IMR-90 (cell line): ENCODE measurements around the gene LLGL2. TPM values are rescaled to one million over a fixed set of nuclear protein-coding genes. Genes with fewer than 3 reads are reported as not detected.

ENCODE experiments used
- ATAC-seq: fragments of 200-7000 bp; cut with Tn5 transposase; 2 replicates; pipeline ENCODE4 v1.9.1; 2020; ENCODE audit warnings: low read depth, mild to moderate bottlenecking, moderate library complexity
- BruUV-seq: library from RNA; stranded (reverse); fragments of 400-500 nt; replicated peaks from 2 replicates; lab custom pipeline; 2021; lab: Mats Ljungman, UMichigan
- CTCF ChIA-PET: fragments of 300-600 bp; formaldehyde crosslinking; extraction: SDS; loops from one replicate; lab custom pipeline; 2021; ENCODE audit warnings: antibody characterized with exemption; lab: Yijun Ruan, JAX
- POLR2A ChIA-PET: fragments of 300-600 bp; sonication (Branson Sonifier 250); formaldehyde crosslinking; loops from one replicate; lab custom pipeline; 2022; ENCODE audit warnings: antibody characterized with exemption; ENCODE audit not compliant: unreplicated experiment; lab: Charles Lee
- DNase-seq: peaks from one replicate; pipeline ENCODE4 v3.0.0; 2013
- H2AFZ ChIP-seq: replicated peaks from 2 replicates; pipeline ENCODE3; 2013; ENCODE audit warnings: low read length, mild to moderate bottlenecking; ENCODE audit not compliant: poor library complexity
- H2AK5ac ChIP-seq: 2 replicates; pipeline ENCODE4 v1.6.1; 2013; ENCODE audit warnings: low read depth, low read length, inconsistent platforms
- H2AK9ac ChIP-seq: replicated peaks from 2 replicates; pipeline ENCODE3; 2013; ENCODE audit warnings: mild to moderate bottlenecking, low read depth, low read length, moderate library complexity; ENCODE audit not compliant: poor library complexity
- H2BK120ac ChIP-seq: 2 replicates; pipeline ENCODE4 v1.6.1; 2013; ENCODE audit warnings: low read depth, low read length, inconsistent platforms
- H2BK15ac ChIP-seq: 3 replicates; pipeline ENCODE4 v1.6.1; 2013; ENCODE audit warnings: low read depth, low read length, inconsistent platforms
- H2BK20ac ChIP-seq: 2 replicates; pipeline ENCODE4 v1.6.1; 2013; ENCODE audit warnings: low read depth, mild to moderate bottlenecking, inconsistent platforms, low read length, moderate library complexity
- H2BK5ac ChIP-seq: 2 replicates; pipeline ENCODE4 v1.6.1; 2013; ENCODE audit warnings: mild to moderate bottlenecking, low read depth, low read length, inconsistent platforms; ENCODE audit not compliant: poor library complexity, severe bottlenecking
- H3K14ac ChIP-seq: replicated peaks from 2 replicates; pipeline ENCODE4 v1.6.1; 2013; ENCODE audit warnings: low read depth, low read length, inconsistent platforms
- H3K18ac ChIP-seq: 2 replicates; pipeline ENCODE4 v1.6.1; 2013; ENCODE audit warnings: low read depth, low read length, control low read depth
- H3K23ac ChIP-seq: 2 replicates; pipeline ENCODE4 v1.6.1; 2013; ENCODE audit warnings: low read depth, low read length, inconsistent platforms
- H3K27ac ChIP-seq: 2 replicates; pipeline ENCODE4 v1.5.1; 2013; ENCODE audit warnings: mild to moderate bottlenecking, control low read depth, low read length; ENCODE audit not compliant: insufficient read depth
- H3K27me3 ChIP-seq: 2 replicates; pipeline ENCODE4 v1.6.1; 2013; ENCODE audit warnings: low read length; ENCODE audit not compliant: control insufficient read depth, insufficient read depth
- H3K36me3 ChIP-seq: 2 replicates; pipeline ENCODE4 v1.6.1; 2013; ENCODE audit warnings: low read length, mixed read lengths; ENCODE audit not compliant: control insufficient read depth, insufficient read depth
- H3K4ac ChIP-seq: 2 replicates; pipeline ENCODE4 v1.6.1; 2013; ENCODE audit warnings: low read depth, low read length, inconsistent platforms
- H3K4me1 ChIP-seq: 2 replicates; pipeline ENCODE4 v1.6.1; 2013; ENCODE audit warnings: low read length, mixed read lengths; ENCODE audit not compliant: control insufficient read depth, insufficient read depth
- H3K4me2 ChIP-seq: 2 replicates; pipeline ENCODE4 v1.6.1; 2013; ENCODE audit warnings: low read depth, mild to moderate bottlenecking, control low read depth, low read length, moderate library complexity
- H3K4me3 ChIP-seq: 2 replicates; pipeline ENCODE4 v1.5.1; 2013; ENCODE audit warnings: low read depth, mild to moderate bottlenecking, control low read depth, low read length, moderate library complexity; ENCODE audit not compliant: insufficient read depth
- H3K56ac ChIP-seq: 2 replicates; pipeline ENCODE4 v1.6.1; 2013; ENCODE audit warnings: low read length, inconsistent platforms; ENCODE audit not compliant: insufficient read depth; ENCODE audit errors: extremely low read depth
- H3K79me1 ChIP-seq, 2 experiments: 2 replicates each; pipeline ENCODE4 v1.6.1; 2013; ENCODE audit warnings: low read length in 2 of 2, inconsistent platforms in 1 of 2, low read depth in 1 of 2
- H3K9ac ChIP-seq: 2 replicates; pipeline ENCODE4 v1.6.1; 2013; ENCODE audit warnings: low read depth, low read length, control low read depth
- H3K9me1 ChIP-seq: 2 replicates; pipeline ENCODE4 v1.6.1; 2013; ENCODE audit warnings: low read length, inconsistent platforms; ENCODE audit not compliant: insufficient read depth
- H3K9me3 ChIP-seq: 2 replicates; pipeline ENCODE4 v1.6.1; 2013; ENCODE audit warnings: low read length; ENCODE audit not compliant: control insufficient read depth, insufficient read depth
- H4K20me1 ChIP-seq: 2 replicates; pipeline ENCODE4 v1.6.1; 2013; ENCODE audit warnings: low read length, inconsistent platforms; ENCODE audit not compliant: insufficient read depth
- H4K5ac ChIP-seq: 2 replicates; pipeline ENCODE4 v1.6.1; 2013; ENCODE audit warnings: mild to moderate bottlenecking, low read depth, low read length, control low read depth
- H4K8ac ChIP-seq, 2 experiments: 2 replicates each; pipeline ENCODE4 v1.6.1; 2013; ENCODE audit warnings: low read depth in 2 of 2, low read length in 2 of 2, control low read depth in 1 of 2, inconsistent platforms in 1 of 2
- H4K91ac ChIP-seq: 2 replicates; pipeline ENCODE4 v1.6.1; 2013; ENCODE audit warnings: low read depth, low read length, inconsistent platforms; ENCODE audit not compliant: insufficient read depth
- BHLHE40 ChIP-seq: fragments of 150-350 bp; IDR thresholded peaks from 2 replicates; pipeline ENCODE4 v1.6.1; 2016; ENCODE audit warnings: mild to moderate bottlenecking, low read depth, low read length
- MAFK ChIP-seq: IDR thresholded peaks from 2 replicates; pipeline ENCODE4 v1.6.1; 2012; ENCODE audit warnings: low read depth, low read length, improper control_type of control experiment
- RAD21 ChIP-seq: IDR thresholded peaks from 2 replicates; pipeline ENCODE4 v1.6.1; 2012; ENCODE audit warnings: low read length, improper control_type of control experiment
- WGBS, 2 experiments: methylation state at CpG; one replicate each; pipeline versions ENCODE4 v1.1.5 to v1.1.7; 2013; ENCODE audit warnings: missing lambda C conversion rate in 2 of 2; ENCODE audit not compliant: insufficient read length in 1 of 2; ENCODE audit errors: extremely low coverage in 2 of 2; 5-methylcytosine and 5-hydroxymethylcytosine counted together
- dilution Hi-C: fragments of 300-500 bp; cut with HindIII; formaldehyde crosslinking; loops from one replicate; pipeline ENCODE4 v1.14.3; 2018; ENCODE audit warnings: low sequenced_read_pairs; ENCODE audit not compliant: unreplicated experiment
- in situ Hi-C: fragments of 300-500 bp; cut with MboI; formaldehyde crosslinking; loops from 3 replicates; pipeline ENCODE4 v1.14.3; 2019; ENCODE audit warnings: low sequenced_read_pairs, inconsistent platforms, mixed read lengths
- intact Hi-C: fragments of 100-400 bp; cut with micrococcal nuclease; formaldehyde crosslinking; loops from 2 replicates; pipeline ENCODE4 v1.10.0; 2022
- polyA plus RNA-seq, 3 experiments: library from polyadenylated mRNA; depleted of rRNA; stranded (reverse); fragments of >200 nt; gene quantifications; 2 replicates each; pipeline ENCODE4 v1.2.3, GENCODE V29; 2012; ENCODE audit warnings: low replicate concordance in 1 of 3
- total RNA-seq: library from RNA; depleted of rRNA; stranded (reverse); fragments of >200 nt; gene quantifications from 2 replicates; pipeline ENCODE4 v1.2.3, GENCODE V29; 2012
- TF ChIP-seq, protein P1 (sequence below): conservative IDR thresholded peaks from 2 replicates; pipeline ENCODE4 v1.5.1; 2012; ENCODE audit warnings: mild to moderate bottlenecking, low read depth, low read length, improper control_type of control experiment
- TF ChIP-seq, protein P2 (sequence below): fragments of 150-350 bp; IDR thresholded peaks from 2 replicates; pipeline ENCODE4 v1.6.1; 2017; ENCODE audit warnings: mild to moderate bottlenecking, antibody characterized with exemption, low read length, low read depth

The LLGL2 gene
- total and polyA plus RNA-seq, 2 of the 4 experiments (the other 2 are of a cell fraction) = 0.54 to 0.72 TPM

DNA sequence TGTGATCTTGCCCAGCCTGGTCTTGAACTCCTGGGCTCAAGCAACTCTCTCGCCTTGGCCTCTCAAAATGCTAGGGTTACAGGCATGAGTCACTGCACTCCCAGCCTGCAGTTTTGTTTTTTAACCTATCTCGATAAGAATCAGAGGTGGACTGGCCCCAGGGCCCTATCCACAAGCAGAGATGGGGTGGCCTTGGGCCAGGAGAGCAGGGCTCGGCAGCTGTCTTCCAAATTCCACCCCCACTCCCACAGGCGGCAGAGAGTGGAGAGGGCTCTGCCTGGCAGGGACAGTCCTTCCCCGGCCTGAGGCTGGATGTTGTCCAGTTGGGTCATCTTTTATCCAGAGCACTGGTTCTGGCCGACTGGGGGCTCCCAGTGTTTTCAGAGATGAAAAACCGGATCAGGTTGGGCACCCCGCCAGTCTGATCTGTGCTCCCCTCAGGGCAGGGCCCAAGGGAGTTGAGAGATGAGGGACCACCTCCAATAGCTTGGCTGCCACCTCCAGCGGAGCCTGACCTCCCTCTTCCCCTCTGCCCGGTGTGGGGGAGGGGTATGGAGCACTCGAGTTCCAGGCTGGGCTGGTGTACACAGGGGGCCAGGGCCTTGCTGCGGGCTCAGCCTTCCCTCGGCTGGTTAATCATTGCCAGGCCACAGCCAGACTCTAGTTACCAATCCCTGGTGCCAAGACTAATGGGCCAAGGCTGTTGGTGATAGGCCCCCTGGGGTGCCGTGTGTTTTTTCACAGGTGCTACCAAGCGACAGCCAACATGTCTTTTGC lies 31.8 kb downstream of the LLGL2 start:
- Histone ChIP-seq H3K4ac (no peak overlapping the region), H2AK5ac (no peak overlapping the region), H3K18ac (no peak overlapping the region), H3K36me3 (no peaks in the 10 kb centered on the region), H3K56ac (no peak overlapping the region), H4K5ac (no peak overlapping the region), H2BK5ac (no peak overlapping the region), H2BK120ac (no peak overlapping the region), H3K4me1 (peaks cover 12% of the 10 kb centered on the region), H3K79me1 (no peaks in the 10 kb centered on the region), H3K27ac (no peak overlapping the region), H3K14ac (no peak overlapping the region), H3K27me3 (no peaks in the 10 kb centered on the region), H3K9me3 (no peaks in the 10 kb centered on the region), H4K8ac (no peak overlapping the region), H2BK20ac (no peak overlapping the region), H2AK9ac (no peak overlapping the region), H2AFZ (no peak overlapping the region), H4K91ac (no peak overlapping the region), H3K4me3 (no peak overlapping the region), H3K4me2 (no peak overlapping the region), H2BK15ac (no peak overlapping the region), H3K9ac (no peak overlapping the region), H3K23ac (no peak overlapping the region), H4K20me1 (no peaks in the 10 kb centered on the region), H3K9me1 (0 out of 2 replicates have a peak, but pooled peaks cover 3% of the 10 kb centered on the region)
- intact Hi-C loops (no loop called here), dilution Hi-C loops (no loop called here), in situ Hi-C loops (no loop called here)
- 64% methylated on average over 8 of the region's 15 CpGs; no CpG with 5 or more reads in 1 of the 2 experiments for WGBS, 2 experiments
- no TSS peak for BruUV-seq
- CTCF ChIA-PET = no interaction called here
- POLR2A ChIA-PET = no interaction called here
- ATAC-seq = peak; percentile 35
- TF ChIP-seq, protein P1, sequence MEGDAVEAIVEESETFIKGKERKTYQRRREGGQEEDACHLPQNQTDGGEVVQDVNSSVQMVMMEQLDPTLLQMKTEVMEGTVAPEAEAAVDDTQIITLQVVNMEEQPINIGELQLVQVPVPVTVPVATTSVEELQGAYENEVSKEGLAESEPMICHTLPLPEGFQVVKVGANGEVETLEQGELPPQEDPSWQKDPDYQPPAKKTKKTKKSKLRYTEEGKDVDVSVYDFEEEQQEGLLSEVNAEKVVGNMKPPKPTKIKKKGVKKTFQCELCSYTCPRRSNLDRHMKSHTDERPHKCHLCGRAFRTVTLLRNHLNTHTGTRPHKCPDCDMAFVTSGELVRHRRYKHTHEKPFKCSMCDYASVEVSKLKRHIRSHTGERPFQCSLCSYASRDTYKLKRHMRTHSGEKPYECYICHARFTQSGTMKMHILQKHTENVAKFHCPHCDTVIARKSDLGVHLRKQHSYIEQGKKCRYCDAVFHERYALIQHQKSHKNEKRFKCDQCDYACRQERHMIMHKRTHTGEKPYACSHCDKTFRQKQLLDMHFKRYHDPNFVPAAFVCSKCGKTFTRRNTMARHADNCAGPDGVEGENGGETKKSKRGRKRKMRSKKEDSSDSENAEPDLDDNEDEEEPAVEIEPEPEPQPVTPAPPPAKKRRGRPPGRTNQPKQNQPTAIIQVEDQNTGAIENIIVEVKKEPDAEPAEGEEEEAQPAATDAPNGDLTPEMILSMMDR = no peak
- no peak for TF ChIP-seq BHLHE40
- TF ChIP-seq MAFK = no peak
- TF ChIP-seq, protein P2, sequence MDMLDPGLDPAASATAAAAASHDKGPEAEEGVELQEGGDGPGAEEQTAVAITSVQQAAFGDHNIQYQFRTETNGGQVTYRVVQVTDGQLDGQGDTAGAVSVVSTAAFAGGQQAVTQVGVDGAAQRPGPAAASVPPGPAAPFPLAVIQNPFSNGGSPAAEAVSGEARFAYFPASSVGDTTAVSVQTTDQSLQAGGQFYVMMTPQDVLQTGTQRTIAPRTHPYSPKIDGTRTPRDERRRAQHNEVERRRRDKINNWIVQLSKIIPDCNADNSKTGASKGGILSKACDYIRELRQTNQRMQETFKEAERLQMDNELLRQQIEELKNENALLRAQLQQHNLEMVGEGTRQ = no peak
- TF ChIP-seq RAD21 = no peak
- peak; percentile 17 for DNase-seq
